Left ventricle myocardium inferior (tissue), 1 donor: ENCODE data around the gene LTK. TPM values are rescaled to one million over a fixed set of nuclear protein-coding genes. Genes with fewer than 3 reads are reported as not detected.
"Not testable (repeated sequence)": the region's sequence is repeated elsewhere in the genome, so short reads cannot be mapped to it uniquely, and the experiment has no call there.

Experiments
- DNase-seq: peaks from one replicate; pipeline ENCODE4 v3.0.0-alpha.2; 2020
- H3K27ac ChIP-seq: fragments of 200-600 bp; replicated peaks from 2 replicates; pipeline ENCODE4 v1.8.0; 2021
- H3K27me3 ChIP-seq: fragments of 200-600 bp; 2 replicates; pipeline ENCODE4 v1.8.0; 2021; ENCODE audit warnings: low read depth
- H3K36me3 ChIP-seq: fragments of 200-600 bp; 2 replicates; pipeline ENCODE4 v1.8.0; 2021
- H3K4me1 ChIP-seq: fragments of 200-600 bp; 2 replicates; pipeline ENCODE4 v1.8.0; 2021
- H3K4me3 ChIP-seq: fragments of 200-600 bp; 2 replicates; pipeline ENCODE4 v1.8.0; 2021; ENCODE audit warnings: mild to moderate bottlenecking, moderate library complexity
- H3K9me3 ChIP-seq: fragments of 200-600 bp; replicated peaks from 2 replicates; pipeline ENCODE4 v1.8.0; 2021
- intact Hi-C: fragments of 100-400 bp; cut with micrococcal nuclease; formaldehyde crosslinking; loops from one replicate; pipeline ENCODE4 v1.11.0; 2022
- total RNA-seq: library from RNA; stranded (reverse); fragmentation: NEBNext Ultra II Directional; extraction: Animal tissue kit (Norgen Biotek cat#: 25700); gene quantifications from one replicate; pipeline ENCODE4 v1.2.1, GENCODE V29; 2021
- TF ChIP-seq, protein P1 (sequence below): fragments of 200-600 bp; IDR thresholded peaks from 2 replicates; pipeline ENCODE4 v1.8.0; 2021; ENCODE audit warnings: antibody characterized with exemption, mild to moderate bottlenecking, borderline replicate concordance
- donor health status: DM: no; HTN: yes; CAD: no; lungs with severe emphysema.

LTK gene
- total RNA-seq, 1 donor from 2014 or later = 1.2 TPM

DNA sequence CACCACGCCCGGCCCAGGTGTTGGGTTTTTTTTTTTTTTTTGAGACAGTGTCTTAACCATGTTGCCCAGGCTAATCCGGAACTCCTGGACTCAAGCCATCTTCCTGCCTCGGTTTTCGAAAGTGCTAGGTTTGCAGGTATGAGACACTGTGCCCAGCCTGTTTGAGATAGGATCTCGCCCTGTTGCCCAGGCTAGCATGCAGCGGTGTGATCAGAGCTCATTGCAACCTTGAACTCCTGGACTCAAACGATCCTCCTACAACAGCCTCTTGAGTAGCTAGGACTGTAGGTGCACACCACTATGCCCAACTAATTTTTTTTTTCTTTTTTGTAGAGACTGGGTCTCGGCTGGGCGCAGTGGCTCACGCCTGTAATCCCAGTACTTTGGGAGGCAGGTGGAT lies 40.2 kb downstream of the LTK start:
- H3K4me1 ChIP-seq = peaks cover 6% of the 10 kb centered on the region
- no peak overlapping the region for H3K27ac ChIP-seq
- no peaks in the 10 kb centered on the region for H3K27me3 ChIP-seq
- no peak overlapping the region for H3K4me3 ChIP-seq
- DNase-seq = no peak
- peaks cover 97% of the 10 kb centered on the region for H3K36me3 ChIP-seq
- no peaks in the 10 kb centered on the region for H3K9me3 ChIP-seq
- intact Hi-C loops = no loop called here
- TF ChIP-seq, protein P1, sequence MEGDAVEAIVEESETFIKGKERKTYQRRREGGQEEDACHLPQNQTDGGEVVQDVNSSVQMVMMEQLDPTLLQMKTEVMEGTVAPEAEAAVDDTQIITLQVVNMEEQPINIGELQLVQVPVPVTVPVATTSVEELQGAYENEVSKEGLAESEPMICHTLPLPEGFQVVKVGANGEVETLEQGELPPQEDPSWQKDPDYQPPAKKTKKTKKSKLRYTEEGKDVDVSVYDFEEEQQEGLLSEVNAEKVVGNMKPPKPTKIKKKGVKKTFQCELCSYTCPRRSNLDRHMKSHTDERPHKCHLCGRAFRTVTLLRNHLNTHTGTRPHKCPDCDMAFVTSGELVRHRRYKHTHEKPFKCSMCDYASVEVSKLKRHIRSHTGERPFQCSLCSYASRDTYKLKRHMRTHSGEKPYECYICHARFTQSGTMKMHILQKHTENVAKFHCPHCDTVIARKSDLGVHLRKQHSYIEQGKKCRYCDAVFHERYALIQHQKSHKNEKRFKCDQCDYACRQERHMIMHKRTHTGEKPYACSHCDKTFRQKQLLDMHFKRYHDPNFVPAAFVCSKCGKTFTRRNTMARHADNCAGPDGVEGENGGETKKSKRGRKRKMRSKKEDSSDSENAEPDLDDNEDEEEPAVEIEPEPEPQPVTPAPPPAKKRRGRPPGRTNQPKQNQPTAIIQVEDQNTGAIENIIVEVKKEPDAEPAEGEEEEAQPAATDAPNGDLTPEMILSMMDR = no peak

DNA sequence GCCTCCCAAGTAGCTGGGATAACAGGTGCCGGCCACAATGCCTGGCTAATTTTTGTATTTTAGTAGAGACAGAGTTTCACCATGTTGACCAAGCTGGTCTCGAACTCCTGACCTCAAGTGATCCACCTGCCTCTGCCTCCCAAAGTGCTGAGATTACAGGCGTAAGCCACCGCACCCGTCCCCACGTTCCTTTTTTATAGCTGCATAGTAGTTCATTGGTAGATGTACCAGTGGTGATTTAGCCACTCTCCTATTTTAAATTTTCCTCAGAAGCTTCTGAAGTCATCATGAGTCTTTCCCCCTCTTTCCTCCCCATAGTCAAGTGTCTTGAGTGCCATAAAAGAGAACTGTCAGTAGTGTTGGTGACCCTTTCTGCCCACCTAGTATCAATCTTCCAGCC lies 44.0 kb downstream of the LTK start:
- intact Hi-C loops, H3K27ac ChIP-seq, H3K4me3 ChIP-seq, DNase-seq, H3K27me3 ChIP-seq, H3K4me1 ChIP-seq, H3K9me3 ChIP-seq: not testable (repeated sequence)
- peaks cover 94% of the 10 kb centered on the region for H3K36me3 ChIP-seq

DNA sequence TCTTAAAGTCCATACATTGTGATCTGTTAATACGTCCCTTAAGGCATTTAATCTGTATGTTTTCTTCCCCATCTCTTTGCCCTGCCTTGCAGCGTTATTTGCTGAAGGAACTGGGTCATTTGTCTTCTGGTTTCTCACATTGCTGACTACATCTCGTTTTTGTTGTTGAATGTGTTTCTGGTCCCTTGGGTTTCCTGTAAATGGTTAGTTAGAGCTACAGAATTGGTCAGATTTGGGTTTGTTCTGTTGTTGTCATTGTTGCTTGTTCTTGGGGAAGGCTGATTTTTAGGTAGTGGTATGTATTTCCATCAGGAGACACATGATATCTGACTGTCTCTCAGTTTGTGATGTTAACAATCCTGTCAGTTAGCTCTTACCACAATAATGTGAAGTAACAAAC lies 46.9 kb downstream of the LTK start:
- no peak for DNase-seq
- Histone ChIP-seq H3K4me3 (no peak overlapping the region), H3K9me3 (no peaks in the 10 kb centered on the region), H3K27me3 (no peaks in the 10 kb centered on the region), H3K36me3 (peaks cover 87% of the 10 kb centered on the region), H3K27ac (no peak overlapping the region), H3K4me1 (no peaks in the 10 kb centered on the region)
- TF ChIP-seq, protein P1 = no peak
- intact Hi-C loops = no loop called here

DNA sequence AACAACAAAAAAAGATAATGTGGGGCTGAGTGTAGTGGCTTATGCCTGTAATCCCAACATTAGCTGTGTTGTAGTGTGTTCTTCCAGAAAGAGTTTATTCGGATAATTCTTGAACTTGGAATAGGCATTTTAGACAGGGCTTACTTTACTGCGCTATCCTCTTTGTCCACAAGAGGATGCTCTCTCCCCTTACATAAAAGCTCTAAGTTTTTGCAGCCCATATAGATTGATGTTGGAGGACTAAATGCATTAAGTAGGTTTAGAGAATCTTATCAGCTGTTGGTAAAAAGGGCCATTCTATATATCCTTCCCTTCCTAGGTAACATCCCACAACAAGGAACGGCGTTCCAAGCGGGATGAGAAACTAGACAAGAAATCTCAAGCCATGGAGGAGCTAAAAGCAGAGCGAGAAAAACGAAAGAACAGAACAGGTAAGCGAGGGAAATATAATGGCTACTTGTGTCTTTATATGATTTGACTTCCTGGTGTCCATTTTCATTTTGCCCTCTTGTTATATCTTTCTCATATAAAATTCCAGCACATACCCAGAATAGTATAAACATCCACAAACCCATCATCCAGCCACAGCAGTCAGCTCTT lies 47.7 kb downstream of the LTK start:
- TF ChIP-seq, protein P1 = peak; percentile 81
- H3K9me3 ChIP-seq = no peaks in the 10 kb centered on the region
- H3K4me1 ChIP-seq = no peaks in the 10 kb centered on the region
- DNase-seq = no peak
- peaks cover 79% of the 10 kb centered on the region for H3K36me3 ChIP-seq
- H3K27me3 ChIP-seq = no peaks in the 10 kb centered on the region
- no peak overlapping the region for H3K27ac ChIP-seq
- H3K4me3 ChIP-seq = no peak overlapping the region
- intact Hi-C loops = no loop called here

DNA sequence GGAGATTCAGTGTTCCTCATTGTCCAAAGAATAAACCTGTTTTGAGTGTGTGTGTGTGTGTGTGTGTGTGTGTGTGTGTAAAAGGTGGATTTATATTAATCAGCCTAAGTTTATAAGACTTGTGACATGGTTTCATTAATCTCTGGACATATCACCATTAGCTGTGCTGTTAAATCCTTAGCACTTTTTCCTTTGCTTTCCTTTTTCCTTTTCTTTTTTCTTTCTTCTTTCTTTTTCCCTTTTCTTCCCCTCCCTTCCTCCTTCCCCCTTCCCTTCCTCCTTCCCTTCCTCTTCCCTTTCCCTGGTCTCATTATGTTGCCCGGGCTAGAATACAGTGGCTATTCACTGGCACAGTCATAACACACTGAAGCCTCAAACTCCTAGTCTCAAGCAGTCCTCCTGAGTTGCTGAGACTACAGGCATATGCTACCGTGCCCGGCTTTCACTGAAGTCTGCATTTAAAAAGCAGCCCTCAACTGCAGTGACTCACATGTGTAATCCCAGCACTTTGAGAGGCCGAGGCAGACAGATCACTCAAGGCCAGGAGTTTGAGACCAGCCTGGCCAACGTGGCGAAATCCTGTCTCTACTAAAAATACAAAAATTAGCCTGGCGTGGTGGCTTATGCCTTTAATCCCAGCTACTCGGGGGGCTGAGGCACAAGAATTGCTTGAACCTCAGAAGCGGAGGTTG lies 48.6 kb downstream of the LTK start:
- Histone ChIP-seq H3K4me1 (peaks cover 1% of the 10 kb centered on the region), H3K36me3 (peaks cover 70% of the 10 kb centered on the region), H3K4me3 (no peak overlapping the region), H3K9me3 (no peaks in the 10 kb centered on the region), H3K27me3 (no peaks in the 10 kb centered on the region), H3K27ac (no peak overlapping the region)
- TF ChIP-seq, protein P1 = no peak
- DNase-seq = no peak
- intact Hi-C loops = no loop called here

DNA sequence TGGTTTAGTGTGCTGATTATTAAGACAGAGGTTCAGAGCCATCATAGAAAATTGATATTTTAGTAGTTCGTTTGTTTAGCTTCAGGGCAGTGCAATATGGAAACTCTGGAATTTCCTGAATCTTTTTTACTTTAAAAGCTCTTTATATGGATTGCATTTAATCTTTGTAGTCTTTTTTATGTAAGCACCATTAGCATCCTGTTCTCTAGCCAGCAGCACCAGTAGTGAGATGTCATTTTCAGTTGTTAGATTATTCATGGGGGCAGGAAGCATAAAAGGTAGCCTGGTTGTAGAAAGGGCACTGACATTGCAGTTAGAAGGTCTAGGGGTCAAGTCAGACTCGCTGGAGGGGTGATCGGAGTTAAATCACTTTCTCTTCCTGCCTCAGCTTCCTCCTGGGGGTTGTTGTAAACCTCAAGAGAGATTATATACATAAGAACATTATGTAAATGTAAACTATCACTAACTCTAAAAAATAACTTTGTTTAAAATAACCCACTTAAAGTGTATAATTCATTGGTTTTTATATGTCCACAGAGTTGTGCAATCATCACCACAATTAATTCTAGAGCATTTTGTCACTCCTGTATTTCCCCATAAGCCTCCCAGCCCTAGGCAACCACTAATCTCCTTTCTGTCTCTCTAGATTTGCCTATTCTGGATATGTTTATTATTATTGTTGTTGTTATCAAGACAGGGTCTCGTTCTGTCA lies 51.4 kb downstream of the LTK start:
- Histone ChIP-seq H3K9me3 (no peaks in the 10 kb centered on the region), H3K27me3 (no peaks in the 10 kb centered on the region), H3K36me3 (peaks cover 68% of the 10 kb centered on the region), H3K4me1 (peaks cover 11% of the 10 kb centered on the region), H3K27ac (no peak overlapping the region), H3K4me3 (no peak overlapping the region)
- TF ChIP-seq, protein P1 = no peak
- no peak for DNase-seq
- intact Hi-C loops = no loop called here
